ENCODE results near the gene NFX1. TPM values are rescaled to one million over a fixed set of nuclear protein-coding genes. Genes with fewer than 3 reads are reported as not detected.

NFX1 gene
- total RNA-seq, 1 donor from 2014 or later, result 13.0 TPM

DNA sequence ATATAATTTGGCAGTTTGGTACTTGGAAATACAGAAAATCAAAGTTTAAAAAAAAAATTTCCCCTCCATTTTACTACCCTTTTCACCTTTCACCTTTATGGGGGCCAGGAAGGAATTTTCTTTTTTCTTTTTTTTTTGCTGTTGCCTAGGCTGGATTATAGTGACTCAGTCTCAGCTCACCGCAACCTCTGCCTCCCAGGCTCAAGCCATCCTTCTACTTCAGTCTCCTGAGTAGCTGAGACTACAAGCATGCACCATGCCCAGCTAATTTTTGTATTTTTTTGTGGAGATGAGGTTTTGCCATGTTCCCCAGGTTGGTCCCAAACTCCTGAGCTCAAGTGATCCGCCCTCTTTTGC is 16.4 kb upstream of the NFX1 start:
- Mint-ChIP-seq H3K4me3 (no peak overlapping the region), H3K36me3 (peaks cover 15% of the 10 kb centered on the region)
- no peaks in the 10 kb centered on the region for H3K79me2 ChIP-seq (ENCODE audit: low read depth)

DNA sequence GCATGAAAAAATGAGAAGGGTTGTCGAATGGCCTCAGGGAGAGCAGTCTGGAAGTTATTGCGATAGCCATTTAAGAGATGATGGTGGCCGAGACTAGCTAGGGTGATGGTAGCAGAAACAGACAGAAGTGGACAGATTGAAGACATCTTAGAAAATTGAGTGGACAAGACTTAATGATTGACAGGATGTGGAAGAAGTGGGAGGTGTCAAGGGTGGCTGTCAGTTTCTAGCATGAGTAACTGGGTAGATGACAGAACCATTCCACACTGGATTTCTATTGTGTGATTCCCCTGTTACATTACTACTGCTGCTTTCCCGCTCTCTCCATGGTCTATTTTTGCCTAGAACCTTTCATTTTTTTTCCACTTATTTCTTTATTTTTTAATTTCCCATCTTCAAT is 12.8 kb upstream of the NFX1 start:
- no peaks in the 10 kb centered on the region for H3K9me3 Mint-ChIP-seq
- H3K27me3 ChIP-seq, result no peaks in the 10 kb centered on the region
- H3K9me3 ChIP-seq (ENCODE audit: low read depth), result no peaks in the 10 kb centered on the region
- H3K4me1 ChIP-seq, result no peaks in the 10 kb centered on the region
- H3K27ac ChIP-seq, result no peak overlapping the region
- H4K20me1 ChIP-seq (ENCODE audit: low read depth), result no peaks in the 10 kb centered on the region
- H3K27ac Mint-ChIP-seq, result no peak overlapping the region
- no peaks in the 10 kb centered on the region for H3F3A ChIP-seq (ENCODE audit: low read depth)
- no peak overlapping the region for H3K9ac ChIP-seq
- peaks cover 8% of the 10 kb centered on the region for H3K36me3 ChIP-seq
- H3K4me2 ChIP-seq, result no peak overlapping the region
- H3K79me2 ChIP-seq (ENCODE audit: low read depth), result no peaks in the 10 kb centered on the region
- peaks cover 8% of the 10 kb centered on the region for H3K36me3 Mint-ChIP-seq
- DNase-seq (ENCODE audit: low spot score), result no peak
- no peak overlapping the region for H3K4me3 ChIP-seq
- no peak overlapping the region for H2AFZ ChIP-seq (replicated peaks)
- no peak overlapping the region for H3K4me3 Mint-ChIP-seq
- H3K4me1 Mint-ChIP-seq, result no peaks in the 10 kb centered on the region
- no peak for TF ChIP-seq EZH2phosphoT487 (IDR thresholded peaks at IDR 0.05)
- H3K27me3 Mint-ChIP-seq (ENCODE audit: insufficient read depth, low read depth), result no peaks in the 10 kb centered on the region

More for the DNA sequence above, 16.4 kb upstream of the NFX1 start:
- H3K4me3 ChIP-seq, result no peak overlapping the region
- Mint-ChIP-seq H3K4me1 (no peaks in the 10 kb centered on the region), H3K9me3 (no peaks in the 10 kb centered on the region), H3K27me3 (ENCODE audit: insufficient read depth, low read depth) (no peaks in the 10 kb centered on the region), H3K27ac (no peak overlapping the region)
- H3K27ac ChIP-seq, result no peak overlapping the region
- no peaks in the 10 kb centered on the region for H3F3A ChIP-seq (ENCODE audit: low read depth)
- DNase-seq (ENCODE audit: low spot score), result no peak
- TF ChIP-seq EZH2phosphoT487 (IDR thresholded peaks at IDR 0.05) (no peak), EZH2 (IDR thresholded peaks at IDR 0.05) (no peak)
- TF ChIP-seq, protein P1, sequence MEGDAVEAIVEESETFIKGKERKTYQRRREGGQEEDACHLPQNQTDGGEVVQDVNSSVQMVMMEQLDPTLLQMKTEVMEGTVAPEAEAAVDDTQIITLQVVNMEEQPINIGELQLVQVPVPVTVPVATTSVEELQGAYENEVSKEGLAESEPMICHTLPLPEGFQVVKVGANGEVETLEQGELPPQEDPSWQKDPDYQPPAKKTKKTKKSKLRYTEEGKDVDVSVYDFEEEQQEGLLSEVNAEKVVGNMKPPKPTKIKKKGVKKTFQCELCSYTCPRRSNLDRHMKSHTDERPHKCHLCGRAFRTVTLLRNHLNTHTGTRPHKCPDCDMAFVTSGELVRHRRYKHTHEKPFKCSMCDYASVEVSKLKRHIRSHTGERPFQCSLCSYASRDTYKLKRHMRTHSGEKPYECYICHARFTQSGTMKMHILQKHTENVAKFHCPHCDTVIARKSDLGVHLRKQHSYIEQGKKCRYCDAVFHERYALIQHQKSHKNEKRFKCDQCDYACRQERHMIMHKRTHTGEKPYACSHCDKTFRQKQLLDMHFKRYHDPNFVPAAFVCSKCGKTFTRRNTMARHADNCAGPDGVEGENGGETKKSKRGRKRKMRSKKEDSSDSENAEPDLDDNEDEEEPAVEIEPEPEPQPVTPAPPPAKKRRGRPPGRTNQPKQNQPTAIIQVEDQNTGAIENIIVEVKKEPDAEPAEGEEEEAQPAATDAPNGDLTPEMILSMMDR (IDR thresholded peaks at IDR 0.05), result no peak
- no peak overlapping the region for H2AFZ ChIP-seq (replicated peaks)
- no peaks in the 10 kb centered on the region for H3K36me3 ChIP-seq
- H3K4me1 ChIP-seq, result no peaks in the 10 kb centered on the region
- no peaks in the 10 kb centered on the region for H4K20me1 ChIP-seq (ENCODE audit: low read depth)
- H3K27me3 ChIP-seq, result no peaks in the 10 kb centered on the region
- no peak overlapping the region for H3K9ac ChIP-seq
- no peaks in the 10 kb centered on the region for H3K9me3 ChIP-seq (ENCODE audit: low read depth)
- H3K4me2 ChIP-seq, result no peak overlapping the region

DNA sequence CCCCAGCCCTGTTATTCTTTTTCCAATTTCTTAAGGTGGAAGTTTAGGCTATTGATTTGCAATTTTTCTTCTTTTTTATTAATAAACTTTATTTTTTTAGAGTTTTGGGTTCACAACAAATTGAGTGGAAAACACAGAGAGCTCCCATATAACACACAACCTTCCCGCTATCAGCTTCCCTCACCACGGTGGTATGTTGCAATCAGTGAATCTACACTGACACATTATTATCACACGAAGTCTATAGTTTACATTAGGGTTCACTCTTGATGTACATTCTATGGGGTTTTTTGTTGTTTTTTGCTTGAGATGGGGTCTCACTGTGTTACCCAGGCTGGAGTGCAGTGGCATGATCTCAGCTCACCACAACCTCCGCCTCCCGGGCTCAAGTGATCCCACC is 4.8 kb upstream of the NFX1 start:
- Histone ChIP-seq H3F3A (ENCODE audit: low read depth) (peaks cover 13% of the 10 kb centered on the region), H3K4me2 (no peak overlapping the region), H4K20me1 (ENCODE audit: low read depth) (no peaks in the 10 kb centered on the region), H3K27ac (no peak overlapping the region), H3K27me3 (no peaks in the 10 kb centered on the region), H3K4me1 (no peaks in the 10 kb centered on the region), H3K9me3 (ENCODE audit: low read depth) (no peaks in the 10 kb centered on the region), H3K36me3 (peaks cover 6% of the 10 kb centered on the region), H3K9ac (no peak overlapping the region), H2AFZ (replicated peaks) (no peak overlapping the region), H3K79me2 (ENCODE audit: low read depth) (peaks cover 2% of the 10 kb centered on the region), H3K4me3 (no peak overlapping the region)
- DNase-seq (ENCODE audit: low spot score), result no peak
- Mint-ChIP-seq H3K4me3 (no peak overlapping the region), H3K27ac (no peak overlapping the region), H3K27me3 (ENCODE audit: insufficient read depth, low read depth) (no peaks in the 10 kb centered on the region), H3K4me1 (peaks cover 3% of the 10 kb centered on the region), H3K9me3 (no peaks in the 10 kb centered on the region), H3K36me3 (no peaks in the 10 kb centered on the region)
- no peak for TF ChIP-seq EZH2phosphoT487 (IDR thresholded peaks at IDR 0.05)
- no peak for TF ChIP-seq EZH2 (IDR thresholded peaks at IDR 0.05)
- TF ChIP-seq, protein P1 (IDR thresholded peaks at IDR 0.05), result no peak

DNA sequence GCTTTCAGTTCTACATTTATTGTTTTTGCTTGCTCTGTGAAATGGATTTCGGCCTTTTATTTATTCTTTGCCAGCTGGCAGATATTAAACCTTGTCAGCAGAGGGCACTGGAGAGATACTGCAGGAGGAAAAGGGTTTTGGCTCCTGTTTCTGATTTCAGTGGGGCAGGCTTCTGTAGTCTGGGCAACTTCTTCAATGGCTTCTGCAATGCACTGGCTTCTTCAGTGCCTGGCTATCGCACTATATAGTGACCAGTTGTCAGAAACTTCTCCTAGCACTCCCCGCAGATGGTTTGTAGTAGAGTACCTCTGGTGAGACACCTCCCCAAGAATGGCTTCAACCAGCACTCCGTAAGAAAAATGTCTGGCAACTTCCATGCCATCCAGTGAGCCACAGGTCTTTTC is 3.2 kb upstream of the NFX1 start:
- no peak overlapping the region for H3K27ac ChIP-seq
- no peak overlapping the region for H2AFZ ChIP-seq (replicated peaks)
- no peaks in the 10 kb centered on the region for H3K9me3 ChIP-seq (ENCODE audit: low read depth)
- H3K9me3 Mint-ChIP-seq, result no peaks in the 10 kb centered on the region
- no peak overlapping the region for H3K9ac ChIP-seq
- H3K4me3 ChIP-seq, result no peak overlapping the region
- no peak overlapping the region for H3K4me2 ChIP-seq
- H4K20me1 ChIP-seq (ENCODE audit: low read depth), result no peaks in the 10 kb centered on the region
- DNase-seq (ENCODE audit: low spot score), result peak; percentile 65
- peaks cover 4% of the 10 kb centered on the region for H3K4me1 ChIP-seq
- H3K27ac Mint-ChIP-seq, result no peak overlapping the region
- no peaks in the 10 kb centered on the region for H3K36me3 Mint-ChIP-seq
- H3K27me3 ChIP-seq, result no peaks in the 10 kb centered on the region
- peaks cover 12% of the 10 kb centered on the region for H3K4me1 Mint-ChIP-seq
- H3F3A ChIP-seq (ENCODE audit: low read depth), result peaks cover 13% of the 10 kb centered on the region
- peaks cover 5% of the 10 kb centered on the region for H3K27me3 Mint-ChIP-seq (ENCODE audit: insufficient read depth, low read depth)
- peaks cover 18% of the 10 kb centered on the region for H3K79me2 ChIP-seq (ENCODE audit: low read depth)
- no peak overlapping the region for H3K4me3 Mint-ChIP-seq
- TF ChIP-seq EZH2 (IDR thresholded peaks at IDR 0.05) (no peak), EZH2phosphoT487 (IDR thresholded peaks at IDR 0.05) (no peak)
- TF ChIP-seq, protein P1 (IDR thresholded peaks at IDR 0.05), result peak; percentile 70
- no peaks in the 10 kb centered on the region for H3K36me3 ChIP-seq
